PC-3 (cell line): Measurements from ENCODE around the gene CCDC69. TPM values are rescaled to one million over a fixed set of nuclear protein-coding genes. Genes with fewer than 3 reads are reported as not detected.

Experiments used
- ATAC-seq: fragments of 200-7000 bp; cut with Tn5 transposase; 2 replicates; pipeline ENCODE4 v1.9.1; 2020; ENCODE audit warnings: mild to moderate bottlenecking, moderate library complexity
- BruUV-seq: library from RNA; stranded (reverse); fragments of 400-500 nt; replicated peaks from 2 replicates; lab custom pipeline; 2021; lab: Mats Ljungman, UMichigan
- CTCF ChIA-PET: fragments of 300-600 bp; sonication (Branson Sonifier 250); formaldehyde crosslinking; loops from one replicate; lab custom pipeline; 2022; ENCODE audit warnings: antibody characterized with exemption; lab: Charles Lee
- POLR2A ChIA-PET: fragments of 300-600 bp; sonication (Branson Sonifier 250); formaldehyde crosslinking; loops from one replicate; lab custom pipeline; 2022; ENCODE audit warnings: antibody characterized with exemption; ENCODE audit not compliant: unreplicated experiment; lab: Charles Lee
- DNase-seq: peaks from one replicate; pipeline ENCODE4 v3.0.0-alpha.2; 2015
- H2AFZ ChIP-seq: fragments of 300-600 bp; sonication (generic); 2 replicates; pipeline ENCODE4 v1.6.0; 2016; ENCODE audit warnings: antibody characterized with exemption, low read length
- H3F3A ChIP-seq: fragments of 300-600 bp; sonication (generic); one replicate; pipeline ENCODE4 v1.6.0; 2017; ENCODE audit warnings: antibody characterized with exemption, low read length, control low read depth, mild to moderate bottlenecking; ENCODE audit not compliant: unreplicated experiment
- H3K27ac ChIP-seq: fragments of 300-600 bp; sonication (generic); 2 replicates; pipeline ENCODE4 v1.5.1; 2016; ENCODE audit warnings: mild to moderate bottlenecking, low read length
- H3K27me3 ChIP-seq: fragments of 300-600 bp; sonication (generic); 2 replicates; pipeline ENCODE4 v1.6.1; 2016; ENCODE audit warnings: low read length, mixed read lengths
- H3K36me3 ChIP-seq: fragments of 300-600 bp; sonication (generic); 2 replicates; pipeline ENCODE4 v1.6.1; 2016; ENCODE audit warnings: low read depth, mixed run types, low read length, mixed read lengths
- H3K4me1 ChIP-seq: fragments of 300-600 bp; sonication (generic); 2 replicates; pipeline ENCODE4 v1.5.1; 2016; ENCODE audit warnings: low read length; ENCODE audit not compliant: insufficient read depth
- H3K4me2 ChIP-seq: fragments of 300-600 bp; sonication (generic); 2 replicates; pipeline ENCODE4 v1.6.0; 2016; ENCODE audit warnings: low read length
- H3K4me3 ChIP-seq: fragments of 300-600 bp; sonication (generic); 2 replicates; pipeline ENCODE4 v1.5.1; 2016; ENCODE audit warnings: mild to moderate bottlenecking, low read length, mixed read lengths
- H3K79me2 ChIP-seq: fragments of 300-600 bp; sonication (generic); 2 replicates; pipeline ENCODE4 v1.6.1; 2017; ENCODE audit warnings: low read length, mixed read lengths
- H3K9ac ChIP-seq: fragments of 300-600 bp; sonication (generic); 2 replicates; pipeline ENCODE4 v1.6.0; 2016; ENCODE audit warnings: mild to moderate bottlenecking, low read length
- H3K9me2 ChIP-seq: fragments of 300-600 bp; sonication (generic); replicated peaks from 2 replicates; pipeline ENCODE4 v1.6.1; 2016; ENCODE audit warnings: mixed run types, low read length, mixed read lengths
- H3K9me3 ChIP-seq: fragments of 300-600 bp; sonication (generic); 2 replicates; pipeline ENCODE4 v1.6.1; 2016; ENCODE audit warnings: low read length, mixed read lengths
- H4K20me1 ChIP-seq: fragments of 300-600 bp; sonication (generic); 2 replicates; pipeline ENCODE4 v1.6.1; 2016; ENCODE audit warnings: low read length, mixed read lengths
- CTCF ChIP-seq: fragments of 300-600 bp; sonication (generic); conservative IDR thresholded peaks from 2 replicates; pipeline ENCODE4 v1.5.1; 2017; ENCODE audit warnings: antibody characterized with exemption, low read depth, mild to moderate bottlenecking, low read length
- EZH2 ChIP-seq: fragments of 300-600 bp; sonication (generic); IDR thresholded peaks from one replicate; pipeline ENCODE4 v1.6.1; 2017; ENCODE audit warnings: antibody characterized with exemption, mild to moderate bottlenecking, low read length; ENCODE audit not compliant: unreplicated experiment
- EZH2phosphoT487 ChIP-seq: fragments of 300-600 bp; sonication (generic); IDR thresholded peaks from 2 replicates; pipeline ENCODE4 v1.6.1; 2018; ENCODE audit warnings: mild to moderate bottlenecking, antibody characterized with exemption, low read length, borderline replicate concordance
- intact Hi-C: fragments of 100-400 bp; cut with micrococcal nuclease; formaldehyde crosslinking; loops from 2 replicates; pipeline ENCODE4 v1.9.0; 2023
- total RNA-seq: library from RNA; depleted of rRNA; stranded (reverse); fragments of >200 nt; gene quantifications from 2 replicates; pipeline ENCODE4 v1.2.3, GENCODE V29; 2014

The CCDC69 gene
- total RNA-seq, 1 experiment from 2014 or later: 26.4 TPM

GRCh38 chr5:151159649-151160373 is 64.1 kb downstream of the CCDC69 start:
- H3K4me1 ChIP-seq: peaks cover 28% of the 10 kb centered on the region
- no peaks in the 10 kb centered on the region for H3K9me3 ChIP-seq
- ATAC-seq (no peak), DNase-seq (no peak)
- TF ChIP-seq EZH2 (no peak), CTCF (no peak)
- H3K9ac ChIP-seq: no peak overlapping the region
- intact Hi-C loops: loop anchor here (5.0 kb wide), 2 partner anchors 108 to 598 kb away; no protein-coding TSS in a partner anchor
- H3F3A ChIP-seq: no peaks in the 10 kb centered on the region
- no peak overlapping the region for H3K4me2 ChIP-seq
- peaks cover 26% of the 10 kb centered on the region for H3K79me2 ChIP-seq
- no peak overlapping the region for H3K4me3 ChIP-seq
- no peaks in the 10 kb centered on the region for H3K36me3 ChIP-seq
- POLR2A ChIA-PET: no interaction called here
- H2AFZ ChIP-seq: no peak overlapping the region
- no peaks in the 10 kb centered on the region for H3K27me3 ChIP-seq
- CTCF ChIA-PET: no interaction called here
- H4K20me1 ChIP-seq: no peaks in the 10 kb centered on the region
- no TSS peak for BruUV-seq
- H3K27ac ChIP-seq: no peak overlapping the region
- no peaks in the 10 kb centered on the region for H3K9me2 ChIP-seq

GRCh38 chr5:151158287-151158661 is 65.6 kb downstream of the CCDC69 start:
- Histone ChIP-seq H3K4me2 (peak overlapping the region; percentile 89), H4K20me1 (no peaks in the 10 kb centered on the region), H3K36me3 (no peaks in the 10 kb centered on the region), H2AFZ (peak overlapping the region; percentile 95), H3K4me3 (peak overlapping the region; percentile 67), H3K9me3 (no peaks in the 10 kb centered on the region), H3K79me2 (peaks cover 31% of the 10 kb centered on the region), H3F3A (no peaks in the 10 kb centered on the region), H3K9me2 (no peaks in the 10 kb centered on the region), H3K4me1 (peaks cover 28% of the 10 kb centered on the region), H3K9ac (peak overlapping the region; percentile 66), H3K27me3 (no peaks in the 10 kb centered on the region), H3K27ac (no peak overlapping the region)
- DNase-seq: no peak
- intact Hi-C loops: no loop called here
- BruUV-seq: no TSS peak
- ATAC-seq: no peak
- POLR2A ChIA-PET: no interaction called here
- TF ChIP-seq EZH2: no peak
- CTCF ChIA-PET: interaction anchor here (0.6 kb wide), 1 partner anchor 9 kb away, joined by 9 read pairs; no protein-coding TSS in a partner anchor

- ATAC-seq: peak; percentile 97
- Histone ChIP-seq H3K27me3 (no peaks in the 10 kb centered on the region), H3K27ac (no peak within 1 kb of the TSS), H3K9ac (peak within 1 kb of the TSS; percentile 66), H3K4me1 (peaks cover 28% of the 10 kb centered on the region), H3K4me2 (peak within 1 kb of the TSS; percentile 89), H2AFZ (peak within 1 kb of the TSS; percentile 95), H3K9me3 (no peaks in the 10 kb centered on the region), H3K79me2 (peaks cover 31% of the 10 kb centered on the region), H3K9me2 (no peaks in the 10 kb centered on the region), H3K36me3 (no peaks in the 10 kb centered on the region), H4K20me1 (no peaks in the 10 kb centered on the region), H3K4me3 (peak within 1 kb of the TSS; percentile 67), H3F3A (no peaks in the 10 kb centered on the region)
- ChIA-PET CTCF (interaction anchor here (0.6 to 0.7 kb wide), 3 partner anchors 10 to 95 kb away, joined by 3 to 9 read pairs (median 4); no protein-coding TSS in a partner anchor), POLR2A (interaction anchor here (0.6 kb wide), 1 partner anchor 155 kb away, joined by 15 read pairs; no protein-coding TSS in a partner anchor)
- intact Hi-C loops: no loop called here
- TSS peak; percentile 96 for BruUV-seq
- no peak for TF ChIP-seq EZH2phosphoT487
- no peak for TF ChIP-seq EZH2
- TF ChIP-seq CTCF: no peak
- DNase-seq: peak; percentile 88
Observed at GRCh38 chr5:151157426-151158286, 66.2 kb downstream of the CCDC69 start, which contains the start of gene ANXA6. ANXA6 (minus strand) TSS chr5:151157779; CDS start chr5:151147901, 9,878 bp downstream.
